Mesodermal cell (in vitro differentiated cells): Measurements from ENCODE around the gene PDE8B.
A peak's percentile ranks its signal among the peaks of the same experiment; 100 is the strongest.

Experiments
- H3K27ac ChIP-seq: 2 replicates; pipeline ENCODE4 v1.7.0; 2013; ENCODE audit warnings: mild to moderate bottlenecking, low read depth, low read length, moderate library complexity; ENCODE audit not compliant: severe bottlenecking
- H3K36me3 ChIP-seq: 2 replicates; pipeline ENCODE4 v1.7.1; 2013; ENCODE audit warnings: mild to moderate bottlenecking, low read length, moderate library complexity; ENCODE audit not compliant: control insufficient read depth, insufficient read depth
- H3K4me1 ChIP-seq: one replicate; pipeline ENCODE4 v1.7.1; 2013; ENCODE audit warnings: mild to moderate bottlenecking, low read length; ENCODE audit not compliant: insufficient read depth, control insufficient read depth, poor library complexity, severe bottlenecking
- H3K4me3 ChIP-seq: 2 replicates; pipeline ENCODE4 v1.7.0; 2013; ENCODE audit warnings: low read length, control low read depth, mild to moderate bottlenecking; ENCODE audit not compliant: insufficient read depth, poor library complexity, severe bottlenecking; ENCODE audit errors: extremely low read depth
- H3K9me3 ChIP-seq: 2 replicates; pipeline ENCODE4 v1.7.1; 2013; ENCODE audit warnings: mild to moderate bottlenecking, low read length, moderate library complexity; ENCODE audit not compliant: control insufficient read depth
- WGBS, 2 experiments: methylation state at CpG; one replicate each; pipeline ENCODE4 v1.1.5; 2013; ENCODE audit warnings: missing lambda C conversion rate in 2 of 2; ENCODE audit not compliant: insufficient coverage in 2 of 2; 5-methylcytosine and 5-hydroxymethylcytosine counted together

The PDE8B gene

GRCh38 chr5:77175231-77175630 is 35.2 kb upstream of the PDE8B start:
- Histone ChIP-seq H3K4me3 (no peak overlapping the region), H3K36me3 (no peaks in the 10 kb centered on the region), H3K4me1 (no peaks in the 10 kb centered on the region), H3K9me3 (no peaks in the 10 kb centered on the region), H3K27ac (no peak overlapping the region)

GRCh38 chr5:77176429-77176828 is 34.1 kb upstream of the PDE8B start:
- 95 to 98% methylated on average over 3 to 4 of the region's 5 CpGs for WGBS, 2 experiments
- no peak overlapping the region for H3K27ac ChIP-seq
- H3K36me3 ChIP-seq: no peaks in the 10 kb centered on the region
- H3K4me3 ChIP-seq: no peak overlapping the region
- H3K4me1 ChIP-seq: no peaks in the 10 kb centered on the region
- no peaks in the 10 kb centered on the region for H3K9me3 ChIP-seq

DNA sequence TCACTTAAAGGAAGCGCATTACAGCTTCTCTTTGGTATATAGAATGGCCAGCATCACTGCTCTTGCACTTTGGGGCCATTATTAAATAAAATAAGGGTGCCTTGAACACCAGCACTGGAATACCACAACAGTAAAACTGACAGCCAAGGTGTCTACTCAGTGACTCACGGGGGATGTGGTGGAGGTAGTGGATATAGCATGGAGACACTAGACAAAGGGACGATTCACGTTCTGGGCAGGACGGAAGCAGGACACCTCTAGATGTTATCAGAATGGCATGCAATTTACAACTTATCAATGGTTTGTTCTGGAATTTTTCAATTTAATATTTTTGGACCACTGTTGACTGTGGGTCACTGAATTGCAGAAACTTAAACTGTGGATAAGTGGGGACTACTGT is 32.9 kb upstream of the PDE8B start:
- Histone ChIP-seq H3K36me3 (no peaks in the 10 kb centered on the region), H3K27ac (no peak overlapping the region), H3K4me3 (no peak overlapping the region), H3K9me3 (no peaks in the 10 kb centered on the region), H3K4me1 (no peaks in the 10 kb centered on the region)
- 87% methylated on average over 4 of the region's 5 CpGs; no CpG with 5 or more reads in 1 of the 2 experiments for WGBS, 2 experiments

DNA sequence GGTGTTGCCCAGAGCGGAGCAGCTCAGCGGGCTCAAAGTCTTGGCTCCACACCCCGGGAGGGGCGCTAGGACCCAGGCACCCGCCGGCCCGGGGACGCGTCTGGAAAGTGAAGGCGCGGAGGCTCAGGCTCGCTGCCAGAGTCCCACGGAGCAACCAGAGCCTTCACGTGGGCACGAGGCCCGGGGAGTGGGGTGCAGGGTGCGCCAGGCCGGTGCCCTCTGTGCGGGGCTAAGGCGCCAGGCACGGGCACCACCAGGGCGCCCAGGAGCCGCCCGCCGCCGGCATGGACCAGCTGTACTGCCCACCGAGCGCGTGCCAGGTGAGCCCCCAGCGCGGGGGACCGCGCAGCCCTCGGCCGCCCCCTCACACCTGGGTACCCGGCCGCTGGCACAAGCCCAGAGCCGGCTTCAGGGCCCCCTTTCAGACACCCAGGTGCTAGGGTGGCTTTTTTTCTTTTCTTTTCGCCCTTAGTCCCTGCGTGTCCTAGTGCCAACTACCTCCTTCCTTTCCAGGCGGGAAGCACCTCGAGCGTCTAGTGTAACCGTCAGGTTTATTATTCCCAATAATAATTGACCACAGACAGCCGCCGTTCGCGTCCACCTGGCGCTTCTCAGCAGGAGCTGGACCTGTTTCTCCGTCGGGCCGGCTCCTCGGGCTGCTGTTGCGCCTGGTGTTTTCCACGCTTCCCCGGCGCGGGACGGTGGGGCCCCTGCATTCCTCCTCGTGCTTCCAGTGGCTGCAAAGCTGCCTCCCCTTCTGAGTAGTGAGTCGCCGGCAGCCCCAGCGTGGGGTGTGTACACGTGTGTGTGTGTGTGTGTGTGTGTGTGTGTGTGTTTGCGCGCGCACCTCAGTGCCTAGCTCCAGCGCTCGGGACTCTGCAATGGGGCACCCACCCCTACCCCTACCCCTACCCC is 30.1 kb upstream of the PDE8B start:
- no peak overlapping the region for H3K27ac ChIP-seq
- no peaks in the 10 kb centered on the region for H3K4me1 ChIP-seq
- H3K4me3 ChIP-seq: peak overlapping the region; percentile 35
- no peaks in the 10 kb centered on the region for H3K9me3 ChIP-seq
- 2 to 4% methylated on average over 56 to 59 of the region's 69 CpGs for WGBS, 2 experiments
- H3K36me3 ChIP-seq: no peaks in the 10 kb centered on the region

- no peaks in the 10 kb centered on the region for H3K9me3 ChIP-seq
- no peak overlapping the region for H3K27ac ChIP-seq
- WGBS, 2 experiments: 51 to 52% methylated on average over 9 to 14 of the region's 15 CpGs
- no peak overlapping the region for H3K4me3 ChIP-seq
- H3K36me3 ChIP-seq: no peaks in the 10 kb centered on the region
- H3K4me1 ChIP-seq: no peaks in the 10 kb centered on the region
These were observed 29.3 kb upstream of the PDE8B start for GRCh38 chr5:77181173-77181572.

DNA sequence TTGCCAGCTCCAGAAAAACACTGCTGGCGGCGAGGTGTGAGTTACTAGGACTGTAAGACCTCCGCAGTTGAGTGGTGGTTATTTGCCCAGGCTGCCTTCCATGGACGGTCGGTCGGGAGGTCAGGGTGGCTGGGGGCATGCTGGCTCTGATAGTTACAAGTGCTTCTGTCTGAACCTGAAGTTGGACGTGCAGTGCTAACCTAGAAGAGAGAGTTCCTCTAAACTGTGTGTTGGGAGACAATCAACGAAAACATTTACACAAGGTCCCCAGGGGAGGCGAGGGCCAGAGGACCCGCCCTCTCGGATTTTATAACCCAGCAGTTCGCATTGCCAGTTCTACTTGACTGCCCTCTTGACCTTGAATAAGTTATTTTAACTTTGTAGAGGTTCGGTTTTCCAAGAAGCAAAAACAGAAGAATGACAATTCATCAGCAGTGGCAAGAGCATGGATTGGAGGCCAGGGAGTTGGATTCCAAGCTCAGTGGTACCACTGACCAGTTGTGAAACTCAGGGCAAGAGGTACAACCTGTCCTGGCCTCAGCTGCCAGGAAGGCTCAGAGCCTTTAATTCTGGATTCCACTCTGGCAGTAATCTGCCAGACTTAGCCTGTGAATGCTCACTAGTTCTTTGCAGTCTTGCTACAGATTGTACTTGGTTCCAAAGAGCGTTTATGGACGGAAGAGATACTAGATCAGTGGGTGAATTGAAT is 28.7 kb upstream of the PDE8B start:
- Histone ChIP-seq H3K4me1 (no peaks in the 10 kb centered on the region), H3K4me3 (no peak overlapping the region), H3K27ac (no peak overlapping the region), H3K9me3 (no peaks in the 10 kb centered on the region), H3K36me3 (no peaks in the 10 kb centered on the region)
- 87 to 92% methylated on average over 7 to 14 of the region's 15 CpGs for WGBS, 2 experiments

- Histone ChIP-seq H3K27ac (no peak overlapping the region), H3K36me3 (no peaks in the 10 kb centered on the region), H3K4me3 (no peak overlapping the region), H3K4me1 (no peaks in the 10 kb centered on the region), H3K9me3 (no peaks in the 10 kb centered on the region)
- no CpG with 5 or more reads among the region's 1 CpG for WGBS, 2 experiments
These were observed 28.1 kb upstream of the PDE8B start for GRCh38 chr5:77182367-77182766.

- Histone ChIP-seq H3K36me3 (no peaks in the 10 kb centered on the region), H3K4me3 (no peak overlapping the region), H3K4me1 (no peaks in the 10 kb centered on the region), H3K27ac (no peak overlapping the region), H3K9me3 (no peaks in the 10 kb centered on the region)
- 100% methylated on average over 1 to 2 of the region's 2 CpGs for WGBS, 2 experiments
These were observed 23.7 kb upstream of the PDE8B start for GRCh38 chr5:77186652-77187370.

DNA sequence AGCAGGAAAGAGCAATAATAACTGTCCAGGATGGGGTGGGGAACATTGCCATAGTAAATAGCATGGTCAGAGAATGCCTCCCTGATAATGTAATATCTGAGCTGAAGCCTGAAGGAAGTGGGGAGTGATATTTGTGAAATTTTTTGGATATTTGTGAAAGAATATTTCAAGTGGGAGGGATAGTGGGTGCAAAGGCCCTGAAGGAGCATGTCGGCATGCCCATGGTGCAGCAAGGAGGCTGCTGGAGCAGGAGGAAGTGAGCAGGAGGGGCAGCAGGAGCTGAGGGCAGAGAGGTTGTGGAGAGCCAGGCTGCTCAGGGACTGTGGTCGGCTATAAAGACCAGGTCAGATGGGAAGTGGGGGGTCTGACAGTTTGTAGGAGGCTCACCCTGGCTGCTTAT is 21.1 kb upstream of the PDE8B start:
- no peaks in the 10 kb centered on the region for H3K4me1 ChIP-seq
- 94 to 96% methylated on average over 2 of the region's 2 CpGs for WGBS, 2 experiments
- no peak overlapping the region for H3K27ac ChIP-seq
- no peaks in the 10 kb centered on the region for H3K9me3 ChIP-seq
- no peaks in the 10 kb centered on the region for H3K36me3 ChIP-seq
- H3K4me3 ChIP-seq: no peak overlapping the region

DNA sequence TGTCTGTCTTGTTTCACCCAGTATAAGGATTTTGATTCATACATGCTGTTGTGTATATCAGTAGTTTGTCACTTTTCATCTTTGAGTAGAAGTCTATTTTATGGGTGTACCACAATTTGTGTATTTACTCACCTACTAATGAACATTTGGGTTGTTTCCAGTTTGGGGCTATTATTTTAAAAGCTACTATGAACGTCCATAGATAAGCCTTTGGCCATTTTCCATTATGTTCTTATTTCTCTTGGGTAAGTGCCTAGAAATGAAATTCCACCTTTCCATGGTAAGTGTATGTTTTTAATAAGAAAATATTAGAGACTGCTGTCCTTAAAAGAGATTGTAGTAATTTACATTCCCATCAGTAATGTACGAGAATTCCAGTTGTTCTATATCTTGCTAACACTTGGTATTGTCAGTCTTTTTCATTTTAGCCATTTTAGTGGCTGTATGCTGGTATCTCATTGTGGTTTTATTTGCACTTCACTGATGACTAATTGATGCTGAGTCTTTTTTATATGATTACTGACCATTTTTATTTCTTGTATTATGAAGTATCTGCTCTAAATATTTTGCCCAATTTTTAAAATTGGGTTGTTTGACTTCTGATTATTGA is 17.9 kb upstream of the PDE8B start:
- no peaks in the 10 kb centered on the region for H3K36me3 ChIP-seq
- no peaks in the 10 kb centered on the region for H3K4me1 ChIP-seq
- no peaks in the 10 kb centered on the region for H3K9me3 ChIP-seq
- no peak overlapping the region for H3K27ac ChIP-seq
- H3K4me3 ChIP-seq: no peak overlapping the region
- WGBS, 2 experiments: no CpG with 5 or more reads among the region's 2 CpGs
